H1 (cell line): Measurements from ENCODE around the gene PPM1M. TPM values are rescaled to one million over a fixed set of nuclear protein-coding genes. Genes with fewer than 3 reads are reported as not detected.

Experiments used
- CTCF ChIA-PET: fragments of 300-600 bp; sonication (Branson Sonifier 250); formaldehyde crosslinking; loops from one replicate; lab custom pipeline; 2021; ENCODE audit not compliant: partially characterized antibody; lab: Charles Lee
- POLR2A ChIA-PET: fragments of 300-600 bp; sonication (Branson Sonifier 250); formaldehyde crosslinking; loops from one replicate; lab custom pipeline; 2021; ENCODE audit warnings: inconsistent platforms; ENCODE audit not compliant: partially characterized antibody; lab: Charles Lee
- DNase-seq, 2 experiments: peaks; one replicate each; pipeline versions ENCODE4 v3.0.0 to v3.0.0-alpha.2; 2010 to 2022; ENCODE audit warnings: low spot score in 2 of 2, low read depth in 1 of 2, mixed read lengths in 1 of 2
- FAIRE-seq: peaks from 2 replicates; lab custom pipeline; 2011; peaks lifted over from hg19 to GRCh38; lab: Jason Lieb, UNC
- H2AFZ ChIP-seq: 2 replicates; pipeline ENCODE4 v1.8.1; 2012; ENCODE audit warnings: low read length, inconsistent platforms
- H2AK5ac ChIP-seq: 2 replicates; pipeline ENCODE4 v1.6.1; 2013; ENCODE audit warnings: low read depth, low read length
- H2BK120ac ChIP-seq: replicated peaks from 2 replicates; pipeline ENCODE3; 2013; ENCODE audit warnings: low read depth, low read length, inconsistent platforms
- H2BK12ac ChIP-seq: 2 replicates; pipeline ENCODE4 v1.6.1; 2013; ENCODE audit warnings: low read depth, low read length
- H2BK15ac ChIP-seq: 2 replicates; pipeline ENCODE4 v1.6.1; 2013; ENCODE audit warnings: low read length
- H2BK20ac ChIP-seq: 2 replicates; pipeline ENCODE4 v1.6.1; 2013; ENCODE audit warnings: low read length
- H2BK5ac ChIP-seq: 2 replicates; pipeline ENCODE4 v1.6.1; 2013; ENCODE audit warnings: low read depth, low read length
- H3K14ac ChIP-seq: 2 replicates; pipeline ENCODE4 v1.6.1; 2013; ENCODE audit warnings: inconsistent platforms; ENCODE audit not compliant: insufficient read length
- H3K18ac ChIP-seq: 2 replicates; pipeline ENCODE4 v1.6.1; 2013; ENCODE audit warnings: low read length; ENCODE audit errors: extremely low read depth
- H3K23ac ChIP-seq: 2 replicates; pipeline ENCODE4 v1.6.1; 2013; ENCODE audit warnings: inconsistent platforms; ENCODE audit not compliant: insufficient read length
- H3K23me2 ChIP-seq: 2 replicates; pipeline ENCODE4 v1.6.1; 2013; ENCODE audit warnings: low read depth, low read length
- H3K27ac ChIP-seq: 2 replicates; pipeline ENCODE4 v1.6.1; 2011; ENCODE audit warnings: low read depth, low read length, inconsistent platforms
- H3K27me3 ChIP-seq, 4 experiments: replicated peaks in 1 of 4; 1 replicate in 1 of 4; 2 replicates in 3 of 4; pipeline versions ENCODE4 v1.6.1 to v1.8.1; 2011 to 2013; ENCODE audit warnings: low read length in 3 of 4, mild to moderate bottlenecking in 3 of 4, inconsistent platforms in 2 of 4, mixed read lengths in 2 of 4, moderate library complexity in 1 of 4; ENCODE audit not compliant: control insufficient read depth in 3 of 4, insufficient read depth in 3 of 4; ENCODE audit errors: extremely low read depth in 1 of 4
- H3K36me3 ChIP-seq, 4 experiments: 2 replicates each; pipeline versions ENCODE4 v1.6.1 to v1.8.1; 2011 to 2013; ENCODE audit warnings: mild to moderate bottlenecking in 4 of 4, low read length in 3 of 4, moderate library complexity in 2 of 4, control low read depth in 1 of 4, inconsistent platforms in 1 of 4; ENCODE audit not compliant: insufficient read depth in 4 of 4, control insufficient read depth in 2 of 4
- H3K4ac ChIP-seq: replicated peaks from 2 replicates; pipeline ENCODE3; 2013; ENCODE audit warnings: low read length, low read depth, mixed read lengths, inconsistent platforms; ENCODE audit not compliant: insufficient read length
- H3K4me1 ChIP-seq, 4 experiments: replicated peaks in 1 of 4; 1 replicate in 1 of 4; 2 replicates in 3 of 4; pipeline versions ENCODE4 v1.6.1 to v1.8.1; 2011 to 2013; ENCODE audit warnings: low read length in 3 of 4, inconsistent platforms in 2 of 4, mixed read lengths in 1 of 4; ENCODE audit not compliant: insufficient read depth in 4 of 4, control insufficient read depth in 3 of 4
- H3K4me2 ChIP-seq, 2 experiments: 2 replicates each; pipeline versions ENCODE4 v1.6.1 to v1.8.1; 2011 to 2013; ENCODE audit warnings: low read depth in 2 of 2, low read length in 2 of 2, control low read depth in 1 of 2, inconsistent platforms in 1 of 2, mild to moderate bottlenecking in 1 of 2; ENCODE audit not compliant: insufficient read depth in 1 of 2
- H3K4me3 ChIP-seq, 4 experiments: fragments of 200-600, 300-600 bp in 1 of 4; sonication (generic), shearing (Covaris generic), sonication (Bioruptor Twin) in 1 of 4; 2 replicates each; pipeline versions ENCODE4 v1.5.1 to v1.8.1; 2011 to 2016; ENCODE audit warnings: low read length in 4 of 4, low read depth in 3 of 4, control low read depth in 2 of 4, inconsistent platforms in 2 of 4, mild to moderate bottlenecking in 2 of 4, mixed read lengths in 1 of 4, moderate library complexity in 1 of 4; ENCODE audit not compliant: insufficient read depth in 2 of 4; ENCODE audit errors: extremely low read depth in 1 of 4
- H3K56ac ChIP-seq: replicated peaks from 2 replicates; pipeline ENCODE3; 2013; ENCODE audit warnings: low read depth, mild to moderate bottlenecking, mixed read lengths, low read length, inconsistent platforms; ENCODE audit not compliant: insufficient read length
- H3K79me1 ChIP-seq: 2 replicates; pipeline ENCODE4 v1.6.1; 2013; ENCODE audit warnings: low read depth, low read length, control low read depth
- H3K79me2 ChIP-seq, 2 experiments: 2 replicates each; pipeline versions ENCODE4 v1.6.1 to v1.8.1; 2012 to 2013; ENCODE audit warnings: low read length in 2 of 2, mild to moderate bottlenecking in 2 of 2, inconsistent platforms in 1 of 2; ENCODE audit not compliant: insufficient read depth in 2 of 2, control insufficient read depth in 1 of 2
- H3K9ac ChIP-seq, 4 experiments: replicated peaks in 1 of 4; 1 replicate in 1 of 4; 2 replicates in 3 of 4; pipeline versions ENCODE4 v1.6.1 to v1.8.1; 2011 to 2013; ENCODE audit warnings: low read depth in 3 of 4, low read length in 3 of 4, control low read depth in 2 of 4, mild to moderate bottlenecking in 2 of 4, moderate library complexity in 2 of 4, inconsistent platforms in 1 of 4; ENCODE audit errors: extremely low read depth in 1 of 4
- H3K9me3 ChIP-seq, 2 experiments: 2 replicates each; pipeline versions ENCODE4 v1.6.1 to v1.8.1; 2012 to 2013; ENCODE audit warnings: mild to moderate bottlenecking in 2 of 2, moderate library complexity in 2 of 2, control low read depth in 1 of 2, inconsistent platforms in 1 of 2, low read depth in 1 of 2, low read length in 1 of 2, mixed read lengths in 1 of 2; ENCODE audit not compliant: insufficient read depth in 2 of 2
- H4K20me1 ChIP-seq, 2 experiments: replicated peaks in 1 of 2; 2 replicates each; pipeline versions ENCODE3 to v1.8.1; 2011 to 2013; ENCODE audit warnings: inconsistent platforms in 2 of 2, low read length in 2 of 2, mild to moderate bottlenecking in 1 of 2; ENCODE audit not compliant: insufficient read depth in 2 of 2, control insufficient read depth in 1 of 2
- H4K5ac ChIP-seq: 2 replicates; pipeline ENCODE4 v1.6.1; 2013; ENCODE audit warnings: low read length, low read depth, mixed read lengths, inconsistent platforms; ENCODE audit not compliant: insufficient read length
- H4K8ac ChIP-seq: 2 replicates; pipeline ENCODE4 v1.8.0; 2013; ENCODE audit warnings: mild to moderate bottlenecking, moderate library complexity, low read length, inconsistent platforms; ENCODE audit not compliant: insufficient read depth; ENCODE audit errors: extremely low read depth
- H4K91ac ChIP-seq: replicated peaks from 2 replicates; pipeline ENCODE3; 2013; ENCODE audit warnings: low read length, mixed read lengths, inconsistent platforms; ENCODE audit not compliant: insufficient read length
- BRCA1 ChIP-seq: IDR thresholded peaks from 2 replicates; pipeline ENCODE4 v1.6.1; 2012; ENCODE audit warnings: low read depth, low read length, improper control_type of control experiment
- CBX8 ChIP-seq: fragments of 300-800, 300-1000 bp; sonication (generic); IDR thresholded peaks from 2 replicates; pipeline ENCODE4 v1.7.1; 2016; ENCODE audit warnings: low read depth, low read length, borderline replicate concordance
- CHD2 ChIP-seq: IDR thresholded peaks from 2 replicates; pipeline ENCODE4 v1.6.1; 2012; ENCODE audit warnings: low read length, improper control_type of control experiment
- MAFK ChIP-seq: IDR thresholded peaks from 2 replicates; pipeline ENCODE4 v1.6.1; 2012; ENCODE audit warnings: low read depth, mild to moderate bottlenecking, improper control_type of control experiment, low read length
- RNF2 ChIP-seq: fragments of 200-900, 300-1000 bp; sonication (generic); IDR thresholded peaks from 2 replicates; pipeline ENCODE4 v1.7.1; 2016; ENCODE audit warnings: borderline replicate concordance, low read depth, mild to moderate bottlenecking, antibody characterized with exemption, low read length; ENCODE audit not compliant: poor library complexity, severe bottlenecking; ENCODE audit errors: missing control alignments
- ZNF274 ChIP-seq: IDR thresholded peaks from 2 replicates; pipeline ENCODE4 v1.7.0; 2012; ENCODE audit warnings: low read length, borderline replicate concordance; ENCODE audit errors: extremely low read depth
- WGBS, 2 experiments: shearing (Covaris generic) in 1 of 2; methylation state at CpG; one replicate each; pipeline versions ENCODE4 v1.1.6 to v1.1.7; 2013 to 2015; ENCODE audit warnings: low lambda C conversion rate in 2 of 2, mixed read lengths in 2 of 2, inconsistent platforms in 1 of 2, low coverage in 1 of 2, missing lambda C conversion rate in 1 of 2; ENCODE audit not compliant: insufficient replicate concordance in 2 of 2, insufficient coverage in 1 of 2, insufficient read length in 1 of 2; ENCODE audit errors: extremely low coverage in 1 of 2, missing lambda C conversion rate in 1 of 2; 5-methylcytosine and 5-hydroxymethylcytosine counted together
- polyA plus RNA-seq, 7 experiments: library from polyadenylated mRNA; depleted of rRNA in 3 of 7; stranded (reverse) in 5 of 7; unstranded in 2 of 7; fragments of >200 nt in 5 of 7; fragments of 200-250 nt in 2 of 7; gene quantifications; 1 replicate in 5 of 7; 2 replicates in 1 of 7; 4 replicates in 1 of 7; pipeline versions ENCODE4 v1.2.1 to v1.2.3, GENCODE V29; 2011 to 2013; ENCODE audit warnings: missing spikeins in 2 of 7, mixed read lengths in 2 of 7
- total RNA-seq: library from RNA; stranded (reverse); fragmentation: NEBNext Ultra II Directional; extraction: Animal tissue kit (Norgen Biotek cat#: 25700); gene quantifications from 2 replicates; pipeline ENCODE4 v1.2.1, GENCODE V29; 2021
- TF ChIP-seq, protein P1 (sequence below), 3 experiments: IDR thresholded peaks; 1 replicate in 2 of 3; 2 replicates in 1 of 3; pipeline versions ENCODE4 v1.5.1 to v1.6.1; 2011; ENCODE audit warnings: low read length in 3 of 3, mild to moderate bottlenecking in 3 of 3, inconsistent platforms in 2 of 3, low read depth in 1 of 3, moderate library complexity in 1 of 3; ENCODE audit not compliant: insufficient read depth in 1 of 3; ENCODE audit errors: control extremely low read depth in 1 of 3

The PPM1M gene
- total and polyA plus RNA-seq, 2 of the 8 experiments (the other 6 are each of a cell fraction or from before 2014, with no cell fraction given), result 5.2 to 6.3 TPM

DNA sequence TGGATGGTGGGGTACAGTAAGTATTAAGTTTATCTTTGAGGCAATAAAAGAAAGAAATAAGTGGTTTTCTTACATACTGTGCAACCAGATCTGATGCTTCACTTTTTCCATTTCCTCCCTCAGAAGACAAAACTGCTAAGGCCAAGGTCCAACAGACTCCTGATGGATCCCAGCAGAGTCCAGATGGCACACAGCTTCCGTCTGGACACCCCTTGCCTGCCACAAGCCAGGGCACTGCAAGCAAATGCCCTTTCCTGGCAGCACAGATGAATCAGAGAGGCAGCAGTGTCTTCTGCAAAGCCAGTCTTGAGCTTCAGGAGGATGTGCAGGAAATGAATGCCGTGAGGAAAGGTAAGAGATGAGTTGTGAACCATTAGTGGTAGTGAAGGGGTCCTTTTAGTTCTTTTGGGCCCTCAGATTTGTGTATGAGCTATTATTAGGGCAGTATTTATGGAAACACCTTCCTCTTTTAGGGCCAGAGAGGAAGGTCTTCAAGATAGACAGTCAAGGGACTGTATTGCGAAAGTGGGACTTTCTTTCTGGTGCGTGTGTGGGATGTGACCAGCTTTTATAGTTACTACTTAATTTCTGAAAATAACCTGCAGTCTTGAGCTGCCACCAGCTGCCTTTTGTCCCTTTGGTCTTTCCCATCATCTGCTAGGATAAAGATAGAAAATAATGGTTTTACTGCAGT, 43.0 kb upstream of the PPM1M start:
- Histone ChIP-seq H2BK12ac (no peak overlapping the region), H4K5ac (no peak overlapping the region), H4K91ac (no peak overlapping the region), H3K56ac (no peak overlapping the region), H3K4me2 (no peak overlapping the region), H2BK15ac (no peak overlapping the region), H3K18ac (no peak overlapping the region), H3K9me3 (no peaks in the 10 kb centered on the region), H2BK5ac (no peak overlapping the region), H3K79me2 (peaks cover 0 to 8% of the 10 kb centered on the region in 2 experiments; a peak in 2 of 4 replicates), H2BK120ac (no peak overlapping the region), H3K27me3 (no peaks in the 10 kb centered on the region), H2AFZ (no peak overlapping the region), H4K8ac (no peak overlapping the region), H3K23ac (no peak overlapping the region), H3K9ac (no peak overlapping the region), H3K36me3 (peaks cover 37 to 70% (median 51%) of the 10 kb centered on the region in 4 experiments), H2AK5ac (no peak overlapping the region), H3K4ac (no peak overlapping the region), H3K27ac (no peak overlapping the region), H3K4me3 (no peak overlapping the region), H3K79me1 (no peaks in the 10 kb centered on the region; the same call in none of the 2 replicates), H3K23me2 (peaks cover 4% of the 10 kb centered on the region; the same call in 1 of the 2 replicates), H3K4me1 (peaks cover 0 to 8% (median 3%) of the 10 kb centered on the region in 4 experiments; a peak in 6 of 7 replicates), H4K20me1 (peaks cover 0 to 4% of the 10 kb centered on the region in 2 experiments), H2BK20ac (no peak overlapping the region), H3K14ac (no peak overlapping the region)
- FAIRE-seq, result no peak
- WGBS, 2 experiments, result 97% methylated on average over 4 of the region's 4 CpGs; no CpG with 5 or more reads in 1 of the 2 experiments
- ChIA-PET CTCF (interaction anchor here (1.0 to 4.1 kb wide), 2 partner anchors 19 to 41 kb away, joined by 3 to 28 read pairs; no protein-coding TSS in a partner anchor), POLR2A (interaction anchor here (0.9 kb wide), 1 partner anchor 38 kb away, joined by 3 read pairs; no protein-coding TSS in a partner anchor)
- no peak for TF ChIP-seq RNF2
- no peak for TF ChIP-seq CHD2
- no peak for TF ChIP-seq BRCA1
- TF ChIP-seq ZNF274, result no peak
- no peak for TF ChIP-seq MAFK
- TF ChIP-seq, protein P1, sequence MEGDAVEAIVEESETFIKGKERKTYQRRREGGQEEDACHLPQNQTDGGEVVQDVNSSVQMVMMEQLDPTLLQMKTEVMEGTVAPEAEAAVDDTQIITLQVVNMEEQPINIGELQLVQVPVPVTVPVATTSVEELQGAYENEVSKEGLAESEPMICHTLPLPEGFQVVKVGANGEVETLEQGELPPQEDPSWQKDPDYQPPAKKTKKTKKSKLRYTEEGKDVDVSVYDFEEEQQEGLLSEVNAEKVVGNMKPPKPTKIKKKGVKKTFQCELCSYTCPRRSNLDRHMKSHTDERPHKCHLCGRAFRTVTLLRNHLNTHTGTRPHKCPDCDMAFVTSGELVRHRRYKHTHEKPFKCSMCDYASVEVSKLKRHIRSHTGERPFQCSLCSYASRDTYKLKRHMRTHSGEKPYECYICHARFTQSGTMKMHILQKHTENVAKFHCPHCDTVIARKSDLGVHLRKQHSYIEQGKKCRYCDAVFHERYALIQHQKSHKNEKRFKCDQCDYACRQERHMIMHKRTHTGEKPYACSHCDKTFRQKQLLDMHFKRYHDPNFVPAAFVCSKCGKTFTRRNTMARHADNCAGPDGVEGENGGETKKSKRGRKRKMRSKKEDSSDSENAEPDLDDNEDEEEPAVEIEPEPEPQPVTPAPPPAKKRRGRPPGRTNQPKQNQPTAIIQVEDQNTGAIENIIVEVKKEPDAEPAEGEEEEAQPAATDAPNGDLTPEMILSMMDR (IDR thresholded peaks at IDR 0.05; ENCODE audit: control extremely low read depth in 1 of 3, insufficient read depth in 1 of 3, low read depth in 1 of 3, low read length in 3 of 3), result no peak
- TF ChIP-seq CBX8, result no peak
- no peak for DNase-seq
